Suprapubic skin (tissue), 4 donors: ENCODE data around the gene SPIN1. TPM values are rescaled to one million over a fixed set of nuclear protein-coding genes. Genes with fewer than 3 reads are reported as not detected.

ENCODE experiments used
- DNase-seq, 2 donors: peaks; one replicate each; pipeline ENCODE4 v3.0.0-alpha.2; 2019; ENCODE audit warnings: low spot score in 2 of 2
- H3K27ac ChIP-seq: fragments of 200-600 bp; sonication (generic); one replicate; pipeline ENCODE4 v1.5.1; 2019
- H3K27me3 ChIP-seq: fragments of 200-600 bp; sonication (generic); one replicate; pipeline ENCODE4 v1.5.1; 2019
- H3K36me3 ChIP-seq: fragments of 200-600 bp; sonication (generic); one replicate; pipeline ENCODE4 v1.5.1; 2019
- H3K4me1 ChIP-seq: fragments of 200-600 bp; sonication (generic); one replicate; pipeline ENCODE4 v1.5.1; 2019
- H3K4me3 ChIP-seq: fragments of 200-600 bp; sonication (generic); one replicate; pipeline ENCODE4 v1.5.1; 2019; ENCODE audit warnings: mild to moderate bottlenecking
- H3K9me3 ChIP-seq: fragments of 200-600 bp; sonication (generic); one replicate; pipeline ENCODE4 v1.5.1; 2019
- EP300 ChIP-seq: sonication (generic); formaldehyde crosslinking; IDR thresholded peaks from one replicate; pipeline ENCODE4 v1.6.1; 2017; ENCODE audit warnings: antibody characterized with exemption
- POLR2A ChIP-seq, 2 donors: fragments of 450-650 bp; IDR thresholded peaks; one replicate each; pipeline ENCODE4 v1.6.1; 2017; ENCODE audit warnings: antibody characterized with exemption in 2 of 2, mild to moderate bottlenecking in 2 of 2, moderate library complexity in 2 of 2
- POLR2AphosphoS5 ChIP-seq, 3 donors: sonication (generic); formaldehyde crosslinking; IDR thresholded peaks; one replicate each; pipeline ENCODE4 v1.6.1; 2017; ENCODE audit warnings: antibody characterized with exemption in 3 of 3
- whole genome bisulfite sequencing: methylation state at CpG from one replicate; pipeline ENCODE4 v1.1.5; 2018; 5-methylcytosine and 5-hydroxymethylcytosine counted together
- total RNA-seq, 4 donors: library from RNA; depleted of rRNA; stranded (reverse); fragments of >200 nt; gene quantifications; one replicate each; pipeline ENCODE4 v1.1.0, GENCODE V29; 2016
- TF ChIP-seq, protein P1 (sequence below), 2 donors: fragments of 200-600 bp in 1 of 2; fragments of 450-650 bp in 1 of 2; sonication (generic) in 1 of 2; IDR thresholded peaks; one replicate each; pipeline ENCODE4 v1.5.1; 2016 to 2019; ENCODE audit warnings: antibody characterized with exemption in 2 of 2, mild to moderate bottlenecking in 1 of 2, moderate library complexity in 1 of 2

The SPIN1 gene
- total RNA-seq, 4 donors from 2014 or later = 44.9 to 60.3 (median 54.4) TPM

DNA sequence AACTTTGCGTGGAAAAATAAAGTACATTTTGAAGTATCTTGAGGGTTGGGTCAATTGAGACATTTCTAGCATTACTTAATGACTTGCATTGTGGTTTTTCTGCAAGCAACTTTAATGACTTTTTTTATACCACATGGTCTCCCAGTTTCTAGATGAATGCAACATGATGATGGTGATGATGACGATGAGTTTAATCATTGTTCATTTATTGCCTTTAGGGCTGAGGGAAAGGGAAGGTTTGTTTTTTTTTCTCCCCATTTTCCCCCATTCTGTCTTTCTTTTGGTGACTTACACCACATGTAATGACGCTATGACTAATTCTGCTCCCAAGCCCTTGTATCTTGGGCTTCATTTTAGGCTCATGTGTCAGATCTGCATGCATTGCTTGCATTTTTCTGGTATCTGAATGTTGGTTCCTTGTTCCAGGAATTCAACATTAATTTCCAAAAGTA is 89.1 kb downstream of the SPIN1 start:
- Histone ChIP-seq H3K4me3 (no peak overlapping the region), H3K4me1 (no peaks in the 10 kb centered on the region), H3K9me3 (no peaks in the 10 kb centered on the region), H3K36me3 (peaks cover 26% of the 10 kb centered on the region), H3K27ac (no peak overlapping the region), H3K27me3 (no peaks in the 10 kb centered on the region)
- TF ChIP-seq POLR2AphosphoS5 (IDR thresholded peaks at IDR 0.05) = no peak
- TF ChIP-seq POLR2A (IDR thresholded peaks at IDR 0.05) = no peak
- TF ChIP-seq, protein P1, sequence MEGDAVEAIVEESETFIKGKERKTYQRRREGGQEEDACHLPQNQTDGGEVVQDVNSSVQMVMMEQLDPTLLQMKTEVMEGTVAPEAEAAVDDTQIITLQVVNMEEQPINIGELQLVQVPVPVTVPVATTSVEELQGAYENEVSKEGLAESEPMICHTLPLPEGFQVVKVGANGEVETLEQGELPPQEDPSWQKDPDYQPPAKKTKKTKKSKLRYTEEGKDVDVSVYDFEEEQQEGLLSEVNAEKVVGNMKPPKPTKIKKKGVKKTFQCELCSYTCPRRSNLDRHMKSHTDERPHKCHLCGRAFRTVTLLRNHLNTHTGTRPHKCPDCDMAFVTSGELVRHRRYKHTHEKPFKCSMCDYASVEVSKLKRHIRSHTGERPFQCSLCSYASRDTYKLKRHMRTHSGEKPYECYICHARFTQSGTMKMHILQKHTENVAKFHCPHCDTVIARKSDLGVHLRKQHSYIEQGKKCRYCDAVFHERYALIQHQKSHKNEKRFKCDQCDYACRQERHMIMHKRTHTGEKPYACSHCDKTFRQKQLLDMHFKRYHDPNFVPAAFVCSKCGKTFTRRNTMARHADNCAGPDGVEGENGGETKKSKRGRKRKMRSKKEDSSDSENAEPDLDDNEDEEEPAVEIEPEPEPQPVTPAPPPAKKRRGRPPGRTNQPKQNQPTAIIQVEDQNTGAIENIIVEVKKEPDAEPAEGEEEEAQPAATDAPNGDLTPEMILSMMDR (IDR thresholded peaks at IDR 0.05) = no peak
- no peak for TF ChIP-seq EP300
- DNase-seq = no peak
- 86% methylated on average over 3 of the region's 3 CpGs for WGBS

GRCh38 chr9:88478246-88478645 is 90.0 kb downstream of the SPIN1 start:
- no peak overlapping the region for H3K4me3 ChIP-seq
- no peaks in the 10 kb centered on the region for H3K9me3 ChIP-seq
- WGBS = 80% methylated on average over 3 of the region's 3 CpGs
- peaks cover 23% of the 10 kb centered on the region for H3K36me3 ChIP-seq
- H3K27me3 ChIP-seq = no peaks in the 10 kb centered on the region
- no peak for DNase-seq
- H3K27ac ChIP-seq = no peak overlapping the region
- TF ChIP-seq, protein P1 (IDR thresholded peaks at IDR 0.05) = no peak
- TF ChIP-seq EP300 (no peak), POLR2A (IDR thresholded peaks at IDR 0.05) (no peak), POLR2AphosphoS5 (IDR thresholded peaks at IDR 0.05) (no peak)
- H3K4me1 ChIP-seq = no peaks in the 10 kb centered on the region

GRCh38 chr9:88481933-88482332 is 93.7 kb downstream of the SPIN1 start:
- H3K27ac ChIP-seq = no peak overlapping the region
- H3K9me3 ChIP-seq = no peaks in the 10 kb centered on the region
- H3K27me3 ChIP-seq = no peaks in the 10 kb centered on the region
- H3K36me3 ChIP-seq = peaks cover 14% of the 10 kb centered on the region
- 94% methylated on average over 4 of the region's 4 CpGs for WGBS
- no peak overlapping the region for H3K4me3 ChIP-seq
- DNase-seq = no peak
- no peaks in the 10 kb centered on the region for H3K4me1 ChIP-seq
- no peak for TF ChIP-seq EP300
- TF ChIP-seq POLR2AphosphoS5 (IDR thresholded peaks at IDR 0.05) = no peak
- no peak for TF ChIP-seq POLR2A (IDR thresholded peaks at IDR 0.05)
- TF ChIP-seq, protein P1 (IDR thresholded peaks at IDR 0.05) = no peak

DNA sequence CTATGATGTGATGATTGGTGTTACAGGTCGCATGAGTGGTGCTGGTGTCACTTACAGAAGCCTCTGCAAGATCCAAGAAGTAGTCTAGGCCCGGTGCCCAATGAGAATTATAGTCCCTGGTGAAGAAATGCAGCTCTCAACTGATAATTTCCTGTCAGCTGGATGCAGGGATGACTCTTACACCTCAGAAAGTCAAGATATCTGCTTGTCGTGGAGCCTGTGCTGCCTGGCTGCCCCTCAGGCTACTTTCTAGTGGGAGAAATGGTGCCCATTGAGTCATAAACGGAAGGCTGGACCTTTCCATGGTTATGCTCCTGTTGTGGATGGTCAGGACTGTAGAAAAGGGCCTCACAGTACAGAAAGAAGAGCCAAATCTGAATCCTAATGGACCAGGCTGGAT is 99.9 kb downstream of the SPIN1 start:
- no peaks in the 10 kb centered on the region for H3K27me3 ChIP-seq
- H3K27ac ChIP-seq = no peak overlapping the region
- no peaks in the 10 kb centered on the region for H3K4me1 ChIP-seq
- TF ChIP-seq POLR2AphosphoS5 (IDR thresholded peaks at IDR 0.05) (no peak), EP300 (no peak), POLR2A (IDR thresholded peaks at IDR 0.05) (no peak)
- TF ChIP-seq, protein P1 (IDR thresholded peaks at IDR 0.05) = no peak
- DNase-seq = no peak
- WGBS = 93% methylated on average over 3 of the region's 4 CpGs
- no peaks in the 10 kb centered on the region for H3K9me3 ChIP-seq
- peaks cover 8% of the 10 kb centered on the region for H3K36me3 ChIP-seq
- no peak overlapping the region for H3K4me3 ChIP-seq

DNA sequence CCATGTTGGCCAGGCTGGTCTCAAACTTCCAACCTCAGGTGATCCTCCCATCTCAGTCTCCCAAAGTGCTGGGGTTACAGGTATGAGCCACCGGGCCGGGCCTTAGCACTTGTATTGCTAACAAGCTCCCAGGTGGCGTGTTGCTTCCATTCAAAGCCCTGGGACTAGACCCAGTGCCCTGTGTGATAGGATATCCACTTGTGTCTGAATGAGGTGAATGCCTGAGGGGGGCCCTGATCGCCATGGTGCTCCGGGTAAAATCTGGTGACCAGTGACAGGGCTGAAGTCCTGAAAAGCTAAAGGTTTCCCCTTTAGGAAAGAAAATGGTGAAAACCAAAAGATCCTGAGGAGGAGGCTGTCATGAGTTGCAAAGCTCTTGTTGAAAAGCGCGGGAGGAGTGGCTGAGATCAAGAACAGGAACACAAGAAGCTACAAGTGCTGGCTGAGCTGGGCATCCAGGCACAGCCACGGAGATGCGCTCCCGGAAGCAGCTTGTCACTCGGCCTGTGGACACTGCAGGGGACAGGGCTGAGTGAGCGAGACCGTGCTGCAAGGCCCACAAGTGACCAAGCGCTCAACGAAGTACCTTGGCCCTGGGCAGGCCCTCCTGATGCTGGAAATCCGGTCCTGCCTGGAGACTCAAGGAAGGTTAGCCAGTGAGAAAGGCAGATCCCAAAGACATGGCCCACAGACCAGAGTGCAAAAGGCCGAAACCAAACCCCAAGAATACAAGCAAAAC is 106.9 kb downstream of the SPIN1 start:
- Histone ChIP-seq H3K36me3 (no peaks in the 10 kb centered on the region), H3K4me3 (no peak overlapping the region), H3K27me3 (no peaks in the 10 kb centered on the region), H3K4me1 (no peaks in the 10 kb centered on the region), H3K27ac (no peak overlapping the region), H3K9me3 (no peaks in the 10 kb centered on the region)
- no peak for DNase-seq
- 95% methylated on average over 17 of the region's 17 CpGs for WGBS
- no peak for TF ChIP-seq EP300
- TF ChIP-seq POLR2AphosphoS5 (IDR thresholded peaks at IDR 0.05) = no peak
- no peak for TF ChIP-seq POLR2A (IDR thresholded peaks at IDR 0.05)
- TF ChIP-seq, protein P1 (IDR thresholded peaks at IDR 0.05) = no peak
